ENCODE results near the gene PCBP3.
"Not testable (repeated sequence)": the region's sequence is repeated elsewhere in the genome, so short reads cannot be mapped to it uniquely, and the experiment has no call there.

DNA sequence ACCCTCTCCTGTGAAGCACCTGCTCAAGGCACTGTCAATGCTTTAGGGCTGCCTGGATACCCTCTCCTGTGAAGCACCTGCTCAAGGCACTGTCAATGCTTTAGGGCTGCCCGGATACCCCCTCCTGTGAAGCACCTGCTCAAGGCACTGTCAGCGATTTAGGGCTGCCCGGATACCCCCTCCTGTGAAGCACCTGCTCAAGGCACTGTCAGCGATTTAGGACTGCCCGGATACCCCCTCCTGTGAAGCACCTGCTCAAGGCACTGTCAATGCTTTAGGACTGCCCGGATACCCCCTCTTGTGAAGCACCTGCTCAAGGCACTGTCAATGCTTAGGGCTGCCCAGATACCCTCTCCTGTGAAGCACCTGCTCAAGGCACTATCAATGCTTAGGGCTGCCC lies 33.9 kb upstream of the PCBP3 start:
- TF ChIP-seq, protein P1, sequence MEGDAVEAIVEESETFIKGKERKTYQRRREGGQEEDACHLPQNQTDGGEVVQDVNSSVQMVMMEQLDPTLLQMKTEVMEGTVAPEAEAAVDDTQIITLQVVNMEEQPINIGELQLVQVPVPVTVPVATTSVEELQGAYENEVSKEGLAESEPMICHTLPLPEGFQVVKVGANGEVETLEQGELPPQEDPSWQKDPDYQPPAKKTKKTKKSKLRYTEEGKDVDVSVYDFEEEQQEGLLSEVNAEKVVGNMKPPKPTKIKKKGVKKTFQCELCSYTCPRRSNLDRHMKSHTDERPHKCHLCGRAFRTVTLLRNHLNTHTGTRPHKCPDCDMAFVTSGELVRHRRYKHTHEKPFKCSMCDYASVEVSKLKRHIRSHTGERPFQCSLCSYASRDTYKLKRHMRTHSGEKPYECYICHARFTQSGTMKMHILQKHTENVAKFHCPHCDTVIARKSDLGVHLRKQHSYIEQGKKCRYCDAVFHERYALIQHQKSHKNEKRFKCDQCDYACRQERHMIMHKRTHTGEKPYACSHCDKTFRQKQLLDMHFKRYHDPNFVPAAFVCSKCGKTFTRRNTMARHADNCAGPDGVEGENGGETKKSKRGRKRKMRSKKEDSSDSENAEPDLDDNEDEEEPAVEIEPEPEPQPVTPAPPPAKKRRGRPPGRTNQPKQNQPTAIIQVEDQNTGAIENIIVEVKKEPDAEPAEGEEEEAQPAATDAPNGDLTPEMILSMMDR (IDR thresholded peaks at IDR 0.05) = not testable (repeated sequence)
- TF ChIP-seq POLR2A (IDR thresholded peaks at IDR 0.05) = not testable (repeated sequence)
